CD4-positive, alpha-beta T cell treated with Interleukin-2 at 100 ng/mL for 4 hours (primary cell): ENCODE results near the gene CST2.
A peak's percentile ranks its signal among the peaks of the same experiment; 100 is the strongest.
"Not testable (repeated sequence)": the region's sequence is repeated elsewhere in the genome, so short reads cannot be mapped to it uniquely, and the experiment has no call there.

Experiments used
- DNase-seq: peaks from one replicate; pipeline ENCODE4 v3.0.0-alpha.2; 2020; ENCODE audit warnings: low spot score

Gene CST2

GRCh38 chr20:23810349-23810748 is 16.2 kb downstream of the CST2 start:
- DNase-seq, result not testable (repeated sequence)

DNA sequence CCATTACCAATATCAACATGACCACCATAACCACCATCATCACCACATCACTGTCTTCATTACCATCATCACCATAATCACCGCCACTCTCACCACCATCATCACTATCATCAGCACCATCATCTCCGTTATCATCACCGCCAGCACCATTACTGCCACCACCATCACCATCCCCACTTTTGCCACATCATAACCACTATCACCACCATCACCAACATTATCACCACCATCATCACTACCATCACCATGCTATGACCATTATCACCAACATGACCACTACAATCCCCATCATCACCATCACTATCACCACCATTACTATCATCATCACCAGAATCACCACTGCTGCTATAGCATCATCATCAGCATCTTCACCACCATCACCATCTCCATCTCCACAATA is 25.7 kb downstream of the CST2 start:
- no peak for DNase-seq

- peak; percentile 4 for DNase-seq
Observed at GRCh38 chr20:23799216-23799847, 27.2 kb downstream of the CST2 start.

- no peak for DNase-seq
Observed at GRCh38 chr20:23795526-23795925, 31.0 kb downstream of the CST2 start.

DNA sequence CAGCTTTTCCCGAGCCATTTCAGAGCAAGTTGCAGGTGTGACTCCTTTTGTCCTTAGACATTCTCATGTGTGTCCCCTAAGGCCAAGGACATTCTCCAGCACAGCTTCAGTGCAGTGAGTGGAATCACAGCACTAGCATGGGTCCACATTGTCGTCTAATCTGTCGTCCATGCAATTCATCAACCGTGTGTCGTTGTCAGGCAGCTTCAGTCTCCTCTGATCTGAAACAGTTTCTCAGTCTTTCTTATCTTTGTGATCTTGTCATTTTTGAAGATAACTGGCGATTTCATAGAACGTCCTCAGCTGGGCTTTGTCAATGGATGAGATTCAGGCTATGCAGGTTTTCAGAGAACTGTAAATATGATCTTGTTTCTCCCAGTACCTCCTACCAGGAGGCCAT is 31.7 kb downstream of the CST2 start:
- no peak for DNase-seq

- DNase-seq, result no peak
Observed at GRCh38 chr20:23794065-23794464, 32.5 kb downstream of the CST2 start.

- DNase-seq, result no peak
Observed at GRCh38 chr20:23783447-23783846, 43.1 kb downstream of the CST2 start.

GRCh38 chr20:23782366-23782983 is 44.1 kb downstream of the CST2 start:
- DNase-seq, result no peak

DNA sequence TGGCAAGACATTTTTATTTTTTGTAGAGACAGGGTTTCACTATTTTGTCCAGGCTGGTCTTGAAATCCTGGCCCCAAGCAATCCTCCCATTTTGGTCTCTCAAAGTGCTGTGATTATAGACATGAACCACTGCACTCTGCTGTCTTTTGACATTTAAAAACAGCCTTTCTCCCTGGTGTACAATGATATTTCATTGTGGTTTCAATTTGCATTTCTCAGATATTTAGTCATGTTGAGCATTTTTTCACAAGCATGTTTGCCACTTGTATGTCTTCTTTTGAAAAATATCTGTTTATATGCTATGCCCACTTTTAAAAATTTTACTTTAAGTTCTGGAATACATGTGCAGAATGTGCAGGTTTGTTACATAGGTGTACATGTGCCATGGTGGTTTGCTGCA is 47.9 kb downstream of the CST2 start:
- not testable (repeated sequence) for DNase-seq

DNA sequence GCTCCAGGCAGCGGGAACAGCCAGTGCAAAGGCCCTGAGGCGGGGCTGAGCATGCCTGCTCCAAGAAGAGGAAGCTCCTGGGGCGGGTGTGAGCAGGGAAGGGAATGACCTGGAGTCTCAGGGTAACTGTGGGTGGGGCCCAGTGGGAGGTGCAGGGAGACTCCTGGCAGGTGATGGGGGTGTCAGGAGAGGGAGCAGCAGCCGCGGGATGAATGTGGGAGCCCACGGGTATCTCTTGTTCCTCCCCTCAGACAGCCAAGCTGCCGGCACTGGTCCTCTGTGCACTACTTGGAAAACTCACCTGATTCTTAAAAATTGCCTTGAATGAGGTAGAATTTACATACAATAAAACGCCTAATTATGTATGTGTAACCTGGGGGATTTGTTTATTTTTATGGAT is 49.1 kb downstream of the CST2 start:
- not testable (repeated sequence) for DNase-seq

- no peak for DNase-seq
Observed at GRCh38 chr20:23776067-23776771, 50.3 kb downstream of the CST2 start.

DNA sequence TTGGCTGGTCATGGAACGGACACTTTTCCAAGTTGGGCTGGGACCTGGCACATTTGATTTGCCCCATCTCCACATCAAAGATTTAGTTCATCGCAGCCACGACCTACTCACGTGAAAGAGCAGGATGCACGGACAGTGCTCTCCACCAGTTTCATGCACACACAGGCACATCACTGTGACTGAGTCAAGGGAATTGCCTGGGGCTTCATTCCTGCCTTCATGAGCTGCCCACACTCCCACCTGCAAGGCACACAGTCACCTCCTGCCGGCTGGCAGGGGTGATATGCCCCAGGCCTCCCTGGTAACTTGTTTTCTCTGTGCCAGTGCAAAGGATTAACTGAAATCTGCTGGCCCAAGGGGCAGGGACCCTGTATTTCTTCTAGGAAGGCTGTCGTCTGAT is 52.4 kb downstream of the CST2 start:
- DNase-seq, result no peak
